HEK293T (cell line): ENCODE measurements around the gene UIMC1.

ENCODE experiments used
- BHLHE40 ChIP-seq: fragments of 450-650 bp; IDR thresholded peaks from 2 replicates; pipeline ENCODE4 v1.6.1; 2016; ENCODE audit warnings: mild to moderate bottlenecking, moderate library complexity, borderline replicate concordance
- CTBP1 ChIP-seq: fragments of 450-650 bp; IDR thresholded peaks from 2 replicates; pipeline ENCODE4 v1.6.1; 2016; ENCODE audit warnings: borderline replicate concordance
- ELF4 ChIP-seq: fragments of 450-650 bp; IDR thresholded peaks from 2 replicates; pipeline ENCODE4 v1.6.1; 2017; ENCODE audit warnings: antibody characterized with exemption
- FOXA1 ChIP-seq: fragments of 450-650 bp; IDR thresholded peaks from 2 replicates; pipeline ENCODE4 v1.6.1; 2016; ENCODE audit warnings: mild to moderate bottlenecking
- FOXK2 ChIP-seq: fragments of 450-650 bp; IDR thresholded peaks from 2 replicates; pipeline ENCODE4 v1.6.1; 2016; ENCODE audit warnings: mild to moderate bottlenecking
- FOXM1 ChIP-seq: fragments of 450-650 bp; IDR thresholded peaks from 2 replicates; pipeline ENCODE4 v1.6.1; 2017; ENCODE audit warnings: mild to moderate bottlenecking, borderline replicate concordance
- HDGF ChIP-seq: fragments of 450-650 bp; IDR thresholded peaks from 2 replicates; pipeline ENCODE4 v1.6.1; 2017; ENCODE audit warnings: antibody characterized with exemption, borderline replicate concordance
- LEF1 ChIP-seq: fragments of 450-650 bp; IDR thresholded peaks from 2 replicates; pipeline ENCODE4 v1.6.1; 2017; ENCODE audit warnings: mild to moderate bottlenecking, borderline replicate concordance
- SP1 ChIP-seq: fragments of 450-650 bp; IDR thresholded peaks from 2 replicates; pipeline ENCODE4 v1.6.1; 2017
- SUZ12 ChIP-seq: fragments of 450-650 bp; IDR thresholded peaks from 2 replicates; pipeline ENCODE4 v1.6.1; 2016; ENCODE audit warnings: mild to moderate bottlenecking
- TARDBP ChIP-seq: fragments of 450-650 bp; IDR thresholded peaks from 2 replicates; pipeline ENCODE4 v1.6.1; 2016
- ZNF384 ChIP-seq: fragments of 450-650 bp; IDR thresholded peaks from 2 replicates; pipeline ENCODE4 v1.6.1; 2016
- TF ChIP-seq, protein P1 (sequence below): fragments of 450-650 bp; IDR thresholded peaks from 2 replicates; pipeline ENCODE4 v1.6.1; 2016

DNA sequence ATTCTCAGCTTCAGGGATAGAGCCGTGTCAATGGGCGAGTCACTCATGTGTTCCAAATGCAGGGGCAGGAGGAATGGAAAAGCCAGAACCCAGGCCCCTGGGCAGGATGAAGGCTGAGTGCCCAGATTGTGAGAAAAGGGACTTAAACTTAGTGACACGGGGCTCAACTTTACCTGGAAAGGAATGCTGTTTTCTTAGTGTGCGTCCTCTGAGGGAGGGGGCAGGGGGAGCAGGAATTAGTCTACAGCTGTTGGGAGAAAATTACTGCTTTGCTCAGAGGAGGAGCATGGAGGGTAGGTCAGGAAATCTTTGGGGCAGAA lies 122.0 kb downstream of the UIMC1 start:
- no peak for TF ChIP-seq CTBP1
- no peak for TF ChIP-seq BHLHE40
- no peak for TF ChIP-seq SP1
- TF ChIP-seq LEF1: no peak
- TF ChIP-seq, protein P1, sequence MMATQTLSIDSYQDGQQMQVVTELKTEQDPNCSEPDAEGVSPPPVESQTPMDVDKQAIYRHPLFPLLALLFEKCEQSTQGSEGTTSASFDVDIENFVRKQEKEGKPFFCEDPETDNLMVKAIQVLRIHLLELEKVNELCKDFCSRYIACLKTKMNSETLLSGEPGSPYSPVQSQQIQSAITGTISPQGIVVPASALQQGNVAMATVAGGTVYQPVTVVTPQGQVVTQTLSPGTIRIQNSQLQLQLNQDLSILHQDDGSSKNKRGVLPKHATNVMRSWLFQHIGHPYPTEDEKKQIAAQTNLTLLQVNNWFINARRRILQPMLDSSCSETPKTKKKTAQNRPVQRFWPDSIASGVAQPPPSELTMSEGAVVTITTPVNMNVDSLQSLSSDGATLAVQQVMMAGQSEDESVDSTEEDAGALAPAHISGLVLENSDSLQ: no peak
- no peak for TF ChIP-seq TARDBP
- no peak for TF ChIP-seq ZNF384
- TF ChIP-seq FOXM1: no peak
- TF ChIP-seq ELF4: no peak
- no peak for TF ChIP-seq FOXK2
- TF ChIP-seq SUZ12: no peak
- no peak for TF ChIP-seq HDGF
- TF ChIP-seq FOXA1: no peak
